22Rv1 (cell line): Measurements from ENCODE around the gene CTNNA3.

Experiments used
- CTCF ChIP-seq: fragments of 450-650 bp; IDR thresholded peaks from 2 replicates; pipeline ENCODE4 v1.5.1; 2017; ENCODE audit warnings: mild to moderate bottlenecking
- ZFX ChIP-seq: fragments of 450-650 bp; IDR thresholded peaks from 2 replicates; pipeline ENCODE4 v1.6.1; 2017; ENCODE audit warnings: antibody characterized with exemption, borderline replicate concordance

GRCh38 chr10:66277481-66277880 lies 1418.5 kb downstream of the CTNNA3 start:
- TF ChIP-seq CTCF (peak; percentile 28), ZFX (no peak)
